GM13976 (cell line): Measurements from ENCODE around the gene HARBI1.
"Not testable (repeated sequence)": the region's sequence is repeated elsewhere in the genome, so short reads cannot be mapped to it uniquely, and the experiment has no call there.

Experiments
- DNase-seq: peaks from one replicate; pipeline ENCODE4 v3.0.0; 2012; ENCODE audit warnings: low spot score
- in situ Hi-C: fragments of 300-500 bp; cut with MboI; formaldehyde crosslinking; loops from one replicate; pipeline ENCODE4 v1.12.0; 2022; ENCODE audit warnings: low sequenced_read_pairs, mixed read lengths, inconsistent platforms; ENCODE audit not compliant: unreplicated experiment
- TF ChIP-seq, protein P1 (sequence below): IDR thresholded peaks from 2 replicates; pipeline ENCODE4 v1.5.1; 2012; ENCODE audit warnings: borderline replicate concordance, mild to moderate bottlenecking; ENCODE audit not compliant: insufficient read depth; ENCODE audit errors: extremely low read depth, missing control alignments, control extremely low read depth

The HARBI1 gene

GRCh38 chr11:46590740-46591605 lies 26.1 kb downstream of the HARBI1 start:
- in situ Hi-C loops = no loop called here
- no peak for DNase-seq
- TF ChIP-seq, protein P1, sequence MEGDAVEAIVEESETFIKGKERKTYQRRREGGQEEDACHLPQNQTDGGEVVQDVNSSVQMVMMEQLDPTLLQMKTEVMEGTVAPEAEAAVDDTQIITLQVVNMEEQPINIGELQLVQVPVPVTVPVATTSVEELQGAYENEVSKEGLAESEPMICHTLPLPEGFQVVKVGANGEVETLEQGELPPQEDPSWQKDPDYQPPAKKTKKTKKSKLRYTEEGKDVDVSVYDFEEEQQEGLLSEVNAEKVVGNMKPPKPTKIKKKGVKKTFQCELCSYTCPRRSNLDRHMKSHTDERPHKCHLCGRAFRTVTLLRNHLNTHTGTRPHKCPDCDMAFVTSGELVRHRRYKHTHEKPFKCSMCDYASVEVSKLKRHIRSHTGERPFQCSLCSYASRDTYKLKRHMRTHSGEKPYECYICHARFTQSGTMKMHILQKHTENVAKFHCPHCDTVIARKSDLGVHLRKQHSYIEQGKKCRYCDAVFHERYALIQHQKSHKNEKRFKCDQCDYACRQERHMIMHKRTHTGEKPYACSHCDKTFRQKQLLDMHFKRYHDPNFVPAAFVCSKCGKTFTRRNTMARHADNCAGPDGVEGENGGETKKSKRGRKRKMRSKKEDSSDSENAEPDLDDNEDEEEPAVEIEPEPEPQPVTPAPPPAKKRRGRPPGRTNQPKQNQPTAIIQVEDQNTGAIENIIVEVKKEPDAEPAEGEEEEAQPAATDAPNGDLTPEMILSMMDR = no peak

DNA sequence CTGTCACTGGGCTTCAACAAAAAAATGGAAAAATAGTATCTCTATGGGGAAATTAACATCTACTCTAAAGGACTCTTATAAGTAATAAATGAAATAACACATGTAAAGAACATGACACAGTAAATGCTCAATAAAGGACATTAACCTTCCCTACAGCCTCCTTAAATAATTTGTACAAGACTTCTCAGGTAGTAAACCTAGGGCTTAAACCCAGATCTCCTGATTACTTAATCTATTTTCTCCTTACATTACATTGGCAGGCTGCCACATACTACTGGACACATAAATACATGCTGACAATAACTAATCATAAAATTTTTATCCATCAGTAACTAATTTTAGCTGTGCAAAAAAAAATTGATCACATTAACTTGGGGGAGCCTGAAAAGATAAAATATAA lies 28.1 kb downstream of the HARBI1 start:
- DNase-seq = no peak
- in situ Hi-C loops = no loop called here
- TF ChIP-seq, protein P1 = no peak

DNA sequence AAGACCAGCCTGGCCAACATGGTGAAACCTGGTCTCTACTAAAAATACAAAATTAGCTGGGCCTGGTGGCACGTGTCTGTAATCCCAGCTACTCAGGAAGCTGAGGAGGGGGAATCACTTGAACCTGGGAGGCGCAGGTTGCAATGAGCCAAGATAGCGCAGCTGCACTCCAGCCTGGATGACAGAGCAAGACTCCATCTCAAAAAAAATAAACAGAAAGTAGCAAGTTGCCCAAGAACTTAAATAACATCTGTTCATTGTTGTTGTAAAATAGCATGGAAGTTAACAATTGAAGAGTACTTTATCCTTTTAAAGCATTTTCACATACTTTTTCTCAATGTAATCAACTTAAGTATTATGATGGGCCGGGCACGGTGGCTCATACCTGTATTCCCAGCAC lies 28.9 kb downstream of the HARBI1 start:
- DNase-seq = no peak
- in situ Hi-C loops = no loop called here
- TF ChIP-seq, protein P1 = no peak

DNA sequence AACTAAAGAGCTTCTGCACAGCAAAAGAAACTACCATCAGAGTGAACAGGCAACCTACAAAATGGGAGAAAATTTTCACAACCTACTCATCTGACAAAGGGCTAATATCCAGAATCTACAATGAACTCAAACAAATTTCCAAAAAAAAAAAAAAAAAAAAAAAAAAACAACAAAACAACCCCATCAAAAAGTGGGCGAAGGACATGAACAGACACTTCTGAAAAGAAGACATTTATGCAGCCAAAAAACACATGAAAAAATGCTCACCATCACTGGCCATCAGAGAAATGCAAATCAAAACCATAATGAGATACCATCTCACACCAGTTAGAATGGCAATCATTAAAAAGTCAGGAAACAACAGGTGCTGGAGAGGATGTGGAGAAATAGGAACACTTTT lies 33.5 kb downstream of the HARBI1 start:
- in situ Hi-C loops, DNase-seq: not testable (repeated sequence)

- in situ Hi-C loops = no loop called here
- TF ChIP-seq, protein P1 = no peak
- no peak for DNase-seq
These were observed 34.4 kb downstream of the HARBI1 start for GRCh38 chr11:46582588-46582987.

DNA sequence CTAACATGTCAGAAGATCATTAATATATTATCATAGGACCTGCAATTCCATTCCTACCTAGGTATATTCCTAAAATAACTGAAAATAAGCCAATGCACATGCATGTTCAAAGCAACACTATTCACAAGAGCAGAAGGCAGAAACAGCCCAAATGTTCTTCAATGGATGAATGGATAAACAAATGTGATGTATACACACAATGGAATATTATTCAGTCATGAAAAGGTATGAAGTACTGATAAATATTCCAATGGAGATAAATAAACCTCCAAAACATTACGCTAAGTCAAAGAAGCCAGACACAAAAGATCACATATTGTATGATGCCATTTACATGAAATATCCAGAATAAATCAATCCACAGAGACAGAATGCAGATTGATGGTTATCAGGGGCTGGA lies 40.0 kb downstream of the HARBI1 start:
- DNase-seq = no peak
- TF ChIP-seq, protein P1 = no peak
- in situ Hi-C loops = no loop called here

GRCh38 chr11:46574656-46575055 lies 42.4 kb downstream of the HARBI1 start:
- no peak for DNase-seq
- in situ Hi-C loops = no loop called here
- TF ChIP-seq, protein P1 = no peak
